Measurements from ENCODE around the gene MKLN1.
"Not testable (repeated sequence)": the region's sequence is repeated elsewhere in the genome, so short reads cannot be mapped to it uniquely, and the experiment has no call there.

MKLN1 gene

DNA sequence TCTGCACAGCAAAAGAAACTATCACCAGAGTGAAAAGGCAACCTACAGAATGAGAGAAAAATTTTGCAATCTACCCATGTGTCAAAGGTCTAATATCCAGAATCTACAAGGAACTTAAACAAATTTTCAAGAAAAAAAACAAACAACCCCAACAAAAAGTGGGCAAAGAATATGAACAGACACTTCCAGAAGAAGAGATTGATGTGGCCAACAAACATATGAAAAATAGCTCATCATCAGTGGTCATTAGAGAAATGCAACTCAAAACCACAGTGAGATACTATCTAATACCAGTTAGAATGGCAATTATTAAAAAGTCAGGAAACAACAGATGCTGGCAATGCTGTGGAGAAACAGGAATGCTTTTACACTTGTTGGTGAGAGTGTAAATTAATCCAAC is 7.1 kb upstream of the MKLN1 start:
- no peak for DNase-seq

DNA sequence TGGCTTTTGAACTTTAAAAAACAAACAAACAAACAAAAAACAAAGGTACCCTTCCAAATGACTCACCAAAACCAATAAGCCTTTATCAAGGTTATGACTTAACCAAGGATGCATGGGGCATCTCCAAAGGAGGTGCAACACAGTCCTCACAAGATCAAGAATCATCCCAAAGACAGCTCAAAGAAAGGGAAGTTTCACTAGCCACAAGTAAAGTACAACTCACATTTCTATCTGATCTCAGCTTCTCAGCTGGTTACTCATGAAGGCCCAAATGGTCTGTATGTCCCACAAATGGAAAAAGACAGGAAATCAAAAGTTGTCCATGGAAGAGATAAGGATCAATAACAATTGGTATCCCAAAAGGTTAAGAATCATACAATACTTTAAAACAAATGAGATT is 6.0 kb upstream of the MKLN1 start:
- no peak for DNase-seq

DNA sequence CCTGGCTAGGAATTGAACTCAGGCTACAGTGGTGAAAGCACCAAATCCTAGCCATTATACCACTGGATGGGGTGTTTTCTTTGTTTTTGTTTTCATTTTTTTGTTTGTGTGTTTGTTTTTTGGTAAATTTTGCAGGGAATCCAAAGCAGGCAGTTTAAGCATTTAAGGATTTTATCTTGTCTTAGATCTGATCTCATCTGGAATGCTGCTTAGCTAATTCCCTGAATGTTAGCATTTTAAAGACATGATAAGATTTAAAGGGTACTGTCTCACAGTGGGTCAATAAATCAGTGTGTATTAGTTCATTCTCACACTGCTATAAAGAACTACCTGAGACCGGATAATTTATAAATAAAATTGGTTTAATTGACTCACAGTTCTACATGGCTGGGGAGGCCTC is 5.6 kb upstream of the MKLN1 start:
- DNase-seq = no peak

DNA sequence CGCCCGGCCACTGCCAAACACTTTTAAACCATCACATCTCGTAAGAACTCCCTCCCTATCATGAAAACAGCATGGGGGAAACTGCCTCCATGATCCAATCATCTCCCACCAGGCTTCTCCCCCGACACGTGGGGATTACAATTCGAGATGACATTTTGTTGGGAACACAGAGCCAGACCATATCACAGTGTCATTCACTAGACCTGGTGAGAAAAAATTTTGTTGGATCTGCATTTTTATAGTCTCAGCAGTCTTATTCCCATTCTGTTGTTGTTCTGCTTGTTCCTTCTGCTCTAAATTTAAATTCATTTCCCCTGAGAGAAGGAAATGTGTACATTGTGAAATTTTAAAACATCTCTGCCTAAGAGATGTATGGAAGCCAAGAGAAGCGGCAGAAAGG is 4.8 kb upstream of the MKLN1 start:
- DNase-seq = no peak

DNA sequence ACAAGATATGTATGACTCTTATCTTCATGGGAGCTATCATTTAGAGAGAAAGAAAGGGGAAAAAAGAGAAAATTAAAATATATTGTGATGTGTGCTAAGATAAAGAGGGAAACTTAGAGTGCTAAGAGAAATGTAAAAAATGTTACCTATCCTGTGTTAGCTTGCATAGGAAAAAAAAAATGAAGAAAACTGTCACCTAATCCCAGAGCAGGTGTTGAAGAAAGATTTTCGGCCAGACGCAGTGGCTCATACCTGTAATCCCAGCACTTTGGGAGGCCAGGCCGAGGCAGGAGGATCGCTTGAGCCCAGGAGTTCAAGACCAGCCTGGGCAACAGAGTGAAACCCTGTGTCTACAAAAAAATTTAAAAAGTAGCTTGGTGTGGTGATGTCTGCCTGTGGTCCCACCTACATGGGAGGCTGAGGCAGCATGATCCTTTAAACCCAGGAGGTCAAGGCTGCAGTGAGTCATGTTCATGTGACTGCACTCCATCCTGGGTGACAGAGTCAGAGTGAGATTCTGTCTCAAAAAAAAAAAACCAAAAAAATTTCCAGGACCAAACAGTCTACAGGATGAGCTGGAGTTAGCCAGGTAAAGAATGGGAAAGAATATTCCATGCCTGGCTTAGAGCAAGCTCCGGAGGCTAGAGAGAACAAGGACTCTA is 2.4 kb upstream of the MKLN1 start:
- no peak for DNase-seq

DNA sequence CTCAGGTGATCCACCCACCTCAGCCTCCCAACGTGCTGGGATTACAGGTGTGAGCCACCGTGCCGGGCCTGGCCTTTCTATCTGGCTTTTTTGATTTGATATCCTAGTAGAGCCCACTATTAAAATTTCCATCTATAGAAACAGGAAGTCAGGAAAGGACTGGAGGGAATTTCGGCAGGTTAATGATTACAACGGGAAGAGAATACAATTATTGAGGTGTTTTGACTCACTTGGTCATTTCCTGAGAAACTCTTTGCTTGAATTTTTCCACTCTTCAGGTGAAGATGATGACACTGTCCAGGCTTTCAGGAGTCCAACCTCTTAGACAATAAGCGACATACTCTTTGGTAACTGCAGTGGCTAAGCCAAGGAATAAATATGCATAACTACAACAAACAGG is 1.1 kb upstream of the MKLN1 start:
- no peak for DNase-seq

DNA sequence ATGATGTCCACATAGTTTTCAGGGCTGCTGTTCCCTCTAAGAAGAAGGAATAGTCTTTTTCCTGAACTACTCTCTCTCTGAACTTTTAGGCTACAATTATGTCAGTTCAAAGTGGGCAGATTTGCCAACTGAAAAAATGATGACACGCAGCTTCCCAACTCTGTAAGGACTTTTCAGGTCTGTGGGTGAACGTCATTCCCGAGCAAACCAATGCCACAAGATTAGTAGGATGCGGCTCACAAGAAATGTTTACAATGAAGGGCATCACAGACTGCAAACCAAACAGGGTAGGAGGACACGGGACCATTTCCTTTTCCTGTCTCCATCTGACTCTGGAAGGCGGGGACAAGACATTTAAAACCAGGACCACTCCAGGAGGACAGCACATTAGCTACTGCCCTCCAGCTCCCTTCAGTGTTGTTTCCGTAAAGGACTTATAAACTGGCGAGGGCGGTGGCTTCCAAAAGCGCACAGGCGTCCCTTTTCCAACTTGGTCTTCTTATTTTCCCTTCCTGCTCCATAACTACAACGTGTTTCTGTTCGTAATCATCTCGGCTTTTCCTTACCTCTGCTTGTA is 539 bp upstream of the MKLN1 start:
- peak in 1 of 2 experiments; percentile 38 for DNase-seq

DNA sequence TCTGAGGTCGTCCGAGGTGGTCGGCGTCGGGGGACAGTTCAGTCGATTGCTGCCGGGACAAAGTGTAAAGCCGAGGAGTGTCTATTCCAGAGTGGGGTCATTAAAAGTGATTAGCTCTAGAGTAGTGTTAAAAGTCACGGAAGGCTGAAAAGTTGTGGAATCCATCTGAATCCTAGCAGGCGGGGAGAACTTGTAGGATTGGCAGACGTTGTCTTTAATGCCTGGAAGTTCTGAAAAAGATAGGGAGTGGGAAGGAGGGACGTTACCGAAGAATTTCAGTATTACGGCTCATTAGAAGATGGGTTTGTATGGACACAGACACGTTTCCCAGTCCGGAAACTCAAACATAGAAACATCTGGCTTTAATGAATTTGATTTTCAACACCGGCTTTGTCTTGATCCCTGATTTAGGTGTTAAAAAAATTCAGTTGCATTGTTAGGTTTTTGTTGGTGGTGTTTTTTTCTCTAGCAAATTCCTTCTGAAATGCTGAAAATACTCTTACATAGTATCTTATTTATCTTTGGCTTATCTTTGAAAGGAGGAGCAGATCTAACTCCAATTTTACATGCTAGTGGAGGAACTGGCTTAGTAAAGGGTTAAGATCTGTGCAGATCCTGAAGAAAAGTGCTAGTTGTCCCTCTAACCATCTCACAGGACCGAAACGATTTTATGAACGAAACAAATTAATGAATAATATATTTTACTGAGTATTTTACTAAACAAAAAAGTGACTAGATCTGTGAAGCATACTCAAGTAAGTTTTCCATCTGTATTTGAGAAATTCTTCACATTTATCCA is 900 bp downstream of the MKLN1 start:
- DNase-seq = no peak

DNA sequence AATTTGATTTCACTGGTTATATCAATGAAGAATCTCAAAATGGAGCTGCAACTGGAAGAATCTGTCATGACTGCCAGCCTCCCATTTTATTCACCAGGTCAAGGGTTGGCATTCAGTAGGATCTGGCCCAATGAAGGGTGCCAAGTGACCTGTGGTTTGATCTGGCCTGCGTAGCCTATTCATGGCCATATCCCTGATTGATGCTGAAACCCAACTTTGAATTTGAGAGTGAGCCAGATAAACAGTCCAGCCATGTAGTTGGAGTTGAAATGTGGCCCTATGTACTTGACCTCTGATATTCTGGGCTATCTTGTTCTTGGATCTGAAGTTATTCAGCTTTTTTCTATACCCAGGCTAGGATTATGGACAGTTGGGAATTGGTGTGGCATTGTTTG is 1.5 kb downstream of the MKLN1 start:
- DNase-seq = no peak

DNA sequence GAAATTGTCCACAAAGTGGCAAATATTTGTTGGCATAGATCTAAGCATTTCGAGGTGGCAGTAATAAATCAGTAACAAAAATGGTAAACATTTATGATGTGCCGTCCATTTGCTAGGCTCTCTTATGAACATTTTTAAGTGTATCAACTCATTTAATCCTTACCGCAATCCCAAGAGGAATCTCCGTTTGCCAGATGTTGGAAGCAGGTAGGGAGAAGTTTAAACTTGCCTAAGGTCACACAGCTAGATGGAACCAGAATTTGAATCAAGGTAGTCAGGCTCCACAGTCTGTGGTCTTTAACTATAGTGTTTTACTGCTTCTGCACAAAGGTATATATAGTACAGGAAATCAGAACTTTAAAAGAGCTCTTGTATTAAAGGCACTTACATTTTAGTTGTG is 2.6 kb downstream of the MKLN1 start:
- no peak for DNase-seq

DNA sequence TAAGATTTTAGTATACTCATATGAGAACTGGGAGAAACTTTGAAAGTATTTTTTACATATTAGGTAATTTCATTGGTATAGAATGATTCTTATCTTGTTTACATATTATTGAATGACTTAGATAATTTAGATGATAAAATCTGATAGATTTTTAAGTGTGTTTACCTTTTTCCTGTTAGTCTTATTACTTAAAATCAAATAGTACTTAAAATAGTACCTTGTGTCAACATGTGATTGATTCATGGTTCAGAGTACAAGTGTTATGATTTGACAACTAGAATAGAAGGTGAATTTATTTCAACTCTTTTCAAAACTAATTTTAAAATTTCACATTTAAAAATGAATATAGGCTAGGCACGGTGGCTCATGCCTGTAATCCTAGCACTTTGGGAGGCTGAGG is 4.1 kb downstream of the MKLN1 start:
- no peak for DNase-seq

DNA sequence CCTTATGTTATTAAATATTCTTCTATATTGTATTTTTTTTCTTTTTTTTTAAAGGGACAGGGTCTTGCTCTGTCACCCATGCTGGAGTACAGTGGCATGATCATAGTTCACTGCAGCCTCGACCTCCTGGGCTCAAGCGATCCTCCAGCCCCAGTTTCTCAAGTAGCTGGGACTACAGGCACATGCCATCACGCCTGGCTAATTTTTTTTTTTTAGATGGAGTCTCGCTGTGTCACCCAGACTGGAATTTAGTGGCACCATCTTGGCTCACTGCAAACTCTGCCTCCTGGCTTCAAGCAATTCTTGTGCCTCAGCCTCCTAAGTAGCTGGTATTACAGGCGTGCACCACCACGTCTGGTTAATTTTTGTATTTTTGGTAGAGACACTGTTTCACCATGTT is 5.1 kb downstream of the MKLN1 start:
- DNase-seq = not testable (repeated sequence)

DNA sequence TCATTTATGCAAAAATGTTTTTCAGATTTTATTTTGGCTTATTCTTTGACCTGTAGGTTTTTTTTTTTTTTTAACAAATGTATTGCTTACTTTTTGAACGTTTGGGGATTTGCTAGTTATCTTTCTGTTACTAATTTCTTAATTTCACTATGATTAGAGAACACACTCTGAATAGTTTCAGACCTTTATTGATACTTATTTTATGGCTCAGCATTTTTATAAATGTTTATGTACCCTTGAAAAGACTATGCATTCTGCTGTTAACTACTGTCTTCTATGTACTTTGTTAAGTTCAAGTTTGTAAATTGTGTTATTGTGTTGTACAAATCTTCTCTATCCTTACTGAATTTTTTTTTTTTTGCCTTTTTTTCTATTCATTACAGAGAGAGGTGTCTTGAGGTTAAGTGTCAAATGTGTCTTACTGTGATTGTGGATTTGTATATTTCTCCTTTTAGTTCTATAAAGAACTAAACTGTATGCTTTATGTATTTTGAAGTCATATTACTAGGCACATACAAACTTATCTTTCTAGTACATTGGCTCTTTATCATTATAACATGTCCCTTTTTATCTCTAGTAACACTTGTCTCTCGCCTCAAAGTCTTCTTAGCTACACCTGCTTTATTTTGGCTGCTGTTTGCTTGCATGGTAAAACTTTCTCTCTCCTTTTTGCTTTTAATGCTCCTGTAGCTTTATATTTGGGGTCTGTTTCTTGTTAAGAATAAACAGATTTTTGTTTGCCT is 8.1 kb downstream of the MKLN1 start:
- DNase-seq = no peak

DNA sequence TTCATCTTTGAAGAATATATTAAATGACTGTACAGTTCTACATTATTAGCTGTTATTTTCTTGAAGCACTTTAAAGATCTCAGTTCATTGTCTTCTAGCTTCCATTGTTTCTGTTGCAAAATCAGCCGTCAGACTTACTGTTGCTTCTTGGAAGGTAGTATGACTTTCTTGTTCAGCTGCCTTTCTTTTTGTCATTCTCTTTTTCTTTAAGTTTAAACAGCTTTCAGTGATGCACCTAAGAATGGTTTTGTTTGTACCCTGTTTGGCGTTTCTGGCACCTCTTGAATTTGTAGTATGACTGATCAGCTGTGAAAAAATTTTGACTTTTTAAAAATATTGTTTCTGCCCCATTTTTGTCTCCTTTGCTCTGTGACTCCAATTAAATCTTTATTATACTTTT is 9.3 kb downstream of the MKLN1 start:
- DNase-seq = no peak

DNA sequence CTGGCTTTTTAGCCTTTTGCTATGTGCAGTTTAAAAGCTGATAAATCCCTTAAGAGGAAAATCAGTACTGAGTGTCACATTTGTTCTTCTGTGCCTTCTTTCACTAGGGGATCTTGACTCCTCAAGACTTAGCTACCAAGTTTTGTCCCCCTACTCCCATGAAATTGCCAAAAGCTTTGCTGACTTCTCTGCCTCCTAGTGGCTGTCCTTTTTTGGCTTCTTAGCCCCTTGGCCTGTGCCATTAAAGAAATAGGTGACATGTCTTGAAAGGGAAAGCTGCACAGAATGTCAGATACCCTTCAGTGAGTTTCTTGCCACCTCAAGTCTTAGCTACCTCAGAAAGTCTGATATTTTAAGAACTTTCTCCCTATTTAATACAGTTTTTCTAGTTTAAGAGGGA is 10.5 kb downstream of the MKLN1 start:
- DNase-seq = no peak

DNA sequence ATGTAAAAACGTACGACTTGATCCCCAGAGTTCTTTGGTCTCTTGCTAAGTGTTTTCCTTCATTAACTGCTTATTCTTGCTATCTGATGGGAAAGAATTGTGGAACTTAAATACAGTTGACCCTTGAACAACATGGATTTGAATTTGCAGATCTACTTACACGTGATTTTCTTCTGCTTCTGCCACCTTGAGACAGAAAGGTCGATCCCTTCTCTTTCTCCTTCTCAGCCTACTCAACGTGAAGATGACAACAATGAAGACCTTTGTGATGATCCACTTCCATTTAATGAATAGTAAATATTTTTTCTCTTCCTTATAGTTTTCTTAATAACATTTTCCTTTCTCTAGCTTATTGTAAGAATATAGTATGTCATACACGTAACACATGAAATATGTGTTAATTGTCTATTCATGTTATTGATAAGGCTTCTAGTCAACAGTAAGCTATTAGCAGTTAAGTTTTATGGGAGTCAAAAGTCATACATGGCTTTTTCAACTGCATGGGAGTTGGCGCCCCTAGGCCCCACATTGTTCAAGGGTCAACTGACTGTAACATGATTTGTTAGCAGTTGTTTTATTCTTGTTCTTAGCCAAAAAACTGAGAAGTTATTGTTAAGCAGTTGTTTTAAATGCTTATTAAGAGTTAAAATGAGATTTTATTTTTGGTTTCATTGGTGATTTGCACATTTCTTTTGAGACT is 11.2 kb downstream of the MKLN1 start:
- no peak for DNase-seq

DNA sequence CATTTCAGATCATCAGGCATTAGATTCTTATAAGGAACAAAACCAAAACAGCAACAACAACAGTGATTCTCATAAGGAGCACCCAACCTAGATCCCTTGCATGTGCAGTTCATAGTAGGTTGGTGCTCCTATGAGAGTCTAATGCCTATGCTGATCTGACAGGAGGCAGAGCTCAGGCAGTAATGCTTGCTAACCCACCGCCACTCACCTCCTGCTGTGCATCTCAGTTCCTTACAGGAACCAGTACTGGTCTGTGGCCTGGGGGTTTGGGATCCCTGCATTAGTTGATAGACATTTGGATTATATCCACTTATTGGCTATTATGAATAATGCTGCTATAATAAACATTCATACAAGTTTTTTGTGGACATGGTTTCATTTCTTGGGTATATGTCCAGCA is 14.0 kb downstream of the MKLN1 start:
- DNase-seq = no peak

DNA sequence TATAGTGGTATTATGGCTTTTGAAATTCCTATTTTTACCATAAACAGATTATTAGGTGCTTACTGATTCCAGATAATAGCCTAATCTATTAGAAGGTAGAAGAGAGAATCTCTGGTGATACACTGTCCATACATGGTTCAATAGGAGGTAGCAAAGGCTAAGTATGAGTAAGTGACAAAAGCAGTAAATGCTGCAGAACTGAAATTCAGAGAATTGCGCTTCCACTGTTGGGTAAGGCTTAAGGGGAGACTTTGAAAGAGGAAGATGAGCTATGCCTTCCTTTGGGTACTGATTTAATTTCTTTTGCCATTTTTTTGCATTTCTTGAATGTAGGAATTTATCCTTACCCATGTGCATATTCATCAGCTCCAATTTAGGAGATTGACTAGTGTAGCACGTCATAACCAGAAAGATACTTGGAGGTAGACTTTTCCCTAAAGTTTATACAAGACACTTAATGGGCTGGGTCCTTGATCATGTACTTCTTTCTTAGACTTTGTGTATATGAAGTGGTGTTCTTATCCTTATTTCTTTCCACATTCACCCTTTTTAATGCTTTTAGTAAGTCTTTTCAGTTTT is 15.3 kb downstream of the MKLN1 start:
- DNase-seq = peak; percentile 7 to 14

DNA sequence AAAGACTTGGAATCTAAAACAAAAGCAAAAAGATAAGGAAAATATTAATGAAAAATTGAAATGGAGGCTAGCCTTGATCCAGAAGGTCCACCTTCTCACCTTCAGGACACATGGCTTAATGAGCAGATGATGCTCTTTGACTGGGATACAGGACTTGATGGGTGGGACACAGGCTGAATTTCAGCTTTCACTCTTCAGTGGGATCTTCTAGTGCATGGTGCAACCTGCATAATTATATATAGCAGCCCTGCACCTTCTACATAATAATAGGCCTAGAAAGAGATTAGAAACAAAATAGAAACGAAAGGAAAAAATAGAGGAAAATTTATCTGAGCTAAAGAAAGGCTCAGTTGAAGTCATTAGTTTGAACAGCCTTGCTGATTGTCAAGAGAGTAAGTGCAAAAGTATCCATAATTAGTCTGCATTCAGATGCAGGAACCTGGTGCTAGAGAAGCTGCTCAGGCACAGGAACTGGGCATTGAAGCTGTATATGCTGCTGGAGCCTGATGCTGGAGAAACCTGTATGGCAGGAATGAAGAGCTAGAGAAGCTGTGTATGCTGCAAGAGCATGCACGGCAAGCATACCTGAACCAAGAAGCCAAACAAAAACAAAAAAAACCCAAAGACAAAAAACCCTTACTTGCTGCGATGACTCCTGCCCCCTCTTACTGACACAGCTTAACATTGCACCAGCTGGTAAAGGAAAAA is 19.4 kb downstream of the MKLN1 start:
- DNase-seq = no peak

DNA sequence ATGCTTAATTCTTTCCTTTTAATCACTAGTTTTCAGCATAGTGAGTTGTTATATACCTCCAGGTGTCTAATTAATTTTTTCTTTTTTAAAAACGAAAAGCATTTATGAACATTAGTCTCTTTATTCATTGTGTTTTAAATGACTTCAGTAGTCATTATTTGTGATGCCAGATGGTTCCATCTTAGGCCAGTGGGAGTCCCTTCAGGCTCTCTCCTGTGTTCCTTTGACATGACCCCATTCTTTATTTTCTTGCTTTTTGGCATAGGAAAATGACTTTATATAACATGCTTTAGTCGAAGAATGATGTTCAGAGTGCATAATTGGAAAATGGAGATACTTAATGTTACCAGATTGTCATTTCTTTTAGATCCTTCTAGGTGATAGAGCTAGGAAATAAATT is 24.4 kb downstream of the MKLN1 start:
- DNase-seq = no peak

DNA sequence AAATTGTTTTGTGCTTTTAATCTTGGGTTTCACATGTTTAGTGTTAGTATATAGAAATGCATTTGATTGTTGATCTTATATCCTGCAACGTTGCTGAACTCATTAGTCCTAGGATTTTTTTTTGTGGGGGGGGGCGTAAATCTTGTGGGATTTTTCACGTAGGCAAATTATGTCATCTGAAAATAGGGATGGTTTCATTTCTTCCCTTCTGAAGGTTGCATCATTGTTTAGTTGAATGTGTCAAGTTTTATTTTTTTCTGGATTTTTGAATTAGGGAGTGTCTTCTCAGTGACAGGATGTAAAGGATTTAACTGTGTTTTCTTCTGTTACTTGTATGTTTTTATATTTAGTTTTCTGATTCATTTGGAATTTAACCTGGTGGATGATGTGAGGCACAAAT is 26.7 kb downstream of the MKLN1 start:
- no peak for DNase-seq

Data from AML-193 (cell line).